SK-N-MC (cell line): Measurements from ENCODE around the gene KLHL26.
"Not testable (repeated sequence)": the region's sequence is repeated elsewhere in the genome, so short reads cannot be mapped to it uniquely, and the experiment has no call there.

Source experiments
- DNase-seq: peaks from one replicate; pipeline ENCODE4 v3.0.0-alpha.2; 2011; ENCODE audit warnings: low read depth, low spot score
- H3K27ac ChIP-seq: fragments of 200-600 bp; sonication (generic); 2 replicates; pipeline ENCODE4 v1.5.1; 2016; ENCODE audit warnings: mixed run types
- H3K36me3 ChIP-seq: fragments of 200-600 bp; sonication (generic); 2 replicates; pipeline ENCODE4 v1.6.1; 2017; ENCODE audit warnings: antibody characterized with exemption, low read length, mixed read lengths; ENCODE audit not compliant: insufficient read depth
- H3K4me3 ChIP-seq: fragments of 200-600 bp; sonication (generic); 2 replicates; pipeline ENCODE4 v1.5.1; 2016
- H3K9ac ChIP-seq: fragments of 200-600 bp; sonication (generic); 2 replicates; pipeline ENCODE4 v1.8.0; 2017; ENCODE audit warnings: mixed run types, mixed read lengths; ENCODE audit not compliant: insufficient read length
- H3K9me3 ChIP-seq: fragments of 200-600 bp; sonication (generic); 2 replicates; pipeline ENCODE4 v1.6.1; 2017; ENCODE audit warnings: low read depth, mild to moderate bottlenecking, antibody characterized with exemption, low read length, moderate library complexity, mixed read lengths
- EZH2 ChIP-seq: fragments of 200-600 bp; sonication (generic); IDR thresholded peaks from one replicate; pipeline ENCODE4 v1.6.1; 2017; ENCODE audit warnings: antibody characterized with exemption
- FOXP2 ChIP-seq: optimal IDR thresholded peaks from 2 replicates; pipeline ENCODE3; 2011; ENCODE audit warnings: mild to moderate bottlenecking, moderate library complexity; ENCODE audit not compliant: insufficient read depth; ENCODE audit errors: extremely low read length, control extremely low read depth
- POLR2AphosphoS5 ChIP-seq: IDR thresholded peaks from 2 replicates; pipeline ENCODE4 v1.6.1; 2012; ENCODE audit warnings: mild to moderate bottlenecking, low read depth, low read length, borderline replicate concordance

KLHL26 gene

GRCh38 chr19:18591735-18592385, 45.0 kb upstream of the KLHL26 start:
- DNase-seq, result peak; percentile 42
- no peak for TF ChIP-seq EZH2
- peak; percentile 9; the same call in 1 of the 2 replicates for TF ChIP-seq POLR2AphosphoS5
- H3K27ac ChIP-seq, result peak overlapping the region; percentile 69; the same call in 1 of the 2 replicates
- H3K9ac ChIP-seq, result no peak overlapping the region
- H3K36me3 ChIP-seq, result peaks cover 5% of the 10 kb centered on the region; the same call in 1 of the 2 replicates
- no peaks in the 10 kb centered on the region for H3K9me3 ChIP-seq
- peak overlapping the region; percentile 15; the same call in 1 of the 2 replicates for H3K4me3 ChIP-seq

GRCh38 chr19:18592732-18593131, 44.1 kb upstream of the KLHL26 start:
- not testable (repeated sequence) for H3K27ac ChIP-seq, H3K9ac ChIP-seq, H3K4me3 ChIP-seq, DNase-seq, H3K9me3 ChIP-seq, H3K36me3 ChIP-seq

GRCh38 chr19:18593367-18594095, 43.3 kb upstream of the KLHL26 start:
- DNase-seq, result no peak
- no peaks in the 10 kb centered on the region for H3K9me3 ChIP-seq
- H3K4me3 ChIP-seq, result no peak overlapping the region
- no peak; the same call in 1 of the 2 replicates for TF ChIP-seq POLR2AphosphoS5
- no peak for TF ChIP-seq EZH2
- no peak for TF ChIP-seq FOXP2
- H3K36me3 ChIP-seq, result peaks cover 5% of the 10 kb centered on the region; the same call in 1 of the 2 replicates
- no peak overlapping the region for H3K27ac ChIP-seq
- H3K9ac ChIP-seq, result no peak overlapping the region

DNA sequence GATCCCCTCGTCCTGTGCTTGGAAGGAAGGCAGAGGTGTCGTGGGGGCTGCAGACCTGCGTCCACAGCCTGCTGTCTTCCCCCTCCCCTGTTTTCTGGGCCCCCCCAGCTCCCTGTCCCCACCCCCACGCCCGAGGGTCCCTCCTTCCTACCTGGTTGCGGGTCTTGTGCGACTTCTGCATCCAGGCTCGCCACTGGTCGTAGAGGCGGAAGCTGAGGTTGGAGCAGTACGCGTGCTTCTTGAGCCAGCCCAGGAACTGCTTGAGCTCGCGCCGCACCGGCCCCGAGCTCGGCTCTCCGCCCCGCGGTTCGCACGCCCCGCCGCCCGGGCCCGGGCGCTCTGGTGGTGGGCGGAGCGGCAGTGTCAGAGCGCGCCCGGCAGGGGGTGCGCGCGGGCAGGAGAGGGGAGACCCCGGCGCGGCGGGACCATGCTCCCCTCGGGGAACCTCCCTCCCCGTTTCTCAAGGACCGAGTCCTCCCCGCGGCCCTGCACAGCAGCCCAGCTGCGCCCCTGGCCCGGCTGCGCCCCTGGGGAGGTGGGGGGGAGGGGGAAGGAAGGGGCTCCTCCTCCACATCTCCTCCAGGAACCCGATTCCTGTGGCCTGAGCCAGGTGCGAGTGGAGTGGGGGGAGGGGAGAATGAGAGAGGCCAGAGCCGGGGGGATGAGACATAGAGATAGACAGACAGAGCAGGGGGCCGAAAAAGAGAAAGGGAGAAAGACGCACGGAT, 42.6 kb upstream of the KLHL26 start:
- Histone ChIP-seq H3K9ac (no peak overlapping the region), H3K4me3 (peak overlapping the region; percentile 70), H3K36me3 (peaks cover 5% of the 10 kb centered on the region; the same call in 1 of the 2 replicates), H3K27ac (no peak overlapping the region), H3K9me3 (no peaks in the 10 kb centered on the region)
- DNase-seq, result no peak
- TF ChIP-seq POLR2AphosphoS5 (no peak), EZH2 (no peak), FOXP2 (no peak)

DNA sequence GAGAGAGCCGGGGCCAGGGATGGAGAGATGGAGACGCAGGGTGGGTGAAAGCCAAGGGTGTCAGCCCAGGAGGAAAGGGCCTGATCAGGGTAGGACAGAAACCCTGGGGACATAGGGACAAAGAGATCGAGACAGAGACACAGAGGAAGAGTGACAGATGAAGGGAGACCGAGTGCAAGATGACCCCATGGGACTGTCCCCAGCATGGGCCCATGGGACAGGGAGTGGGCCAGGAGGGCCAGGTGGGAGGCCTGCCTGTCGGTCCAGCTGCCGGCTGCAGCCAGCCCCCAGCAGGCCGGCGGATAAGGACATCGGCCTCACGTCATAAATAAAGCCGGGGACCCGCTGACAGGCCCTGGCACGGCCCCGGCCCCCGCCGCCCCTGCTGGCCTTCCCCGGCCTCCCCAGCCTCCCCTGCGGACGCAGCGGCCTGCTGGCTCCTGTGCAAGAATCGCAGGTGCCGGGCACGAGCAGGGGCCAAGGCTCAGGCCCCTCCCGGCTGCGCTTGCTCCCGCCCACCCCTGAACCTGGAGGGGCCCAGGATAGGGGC, 41.9 kb upstream of the KLHL26 start:
- Histone ChIP-seq H3K27ac (no peak overlapping the region), H3K4me3 (peak overlapping the region; percentile 70), H3K9me3 (no peaks in the 10 kb centered on the region), H3K36me3 (peaks cover 5% of the 10 kb centered on the region; the same call in 1 of the 2 replicates), H3K9ac (no peak overlapping the region)
- DNase-seq, result no peak
- TF ChIP-seq POLR2AphosphoS5 (no peak), FOXP2 (no peak), EZH2 (no peak)

- H3K27ac ChIP-seq, result 0 out of 2 replicates have a peak overlapping the region, but pooled peaks have one; percentile 31
- no peak overlapping the region for H3K4me3 ChIP-seq
- no peak for DNase-seq
- peaks cover 5% of the 10 kb centered on the region; the same call in 1 of the 2 replicates for H3K36me3 ChIP-seq
- TF ChIP-seq POLR2AphosphoS5 (no peak), FOXP2 (no peak), EZH2 (no peak)
- no peak overlapping the region for H3K9ac ChIP-seq
- H3K9me3 ChIP-seq, result no peaks in the 10 kb centered on the region
Observed at GRCh38 chr19:18595475-18595874, 41.4 kb upstream of the KLHL26 start.

DNA sequence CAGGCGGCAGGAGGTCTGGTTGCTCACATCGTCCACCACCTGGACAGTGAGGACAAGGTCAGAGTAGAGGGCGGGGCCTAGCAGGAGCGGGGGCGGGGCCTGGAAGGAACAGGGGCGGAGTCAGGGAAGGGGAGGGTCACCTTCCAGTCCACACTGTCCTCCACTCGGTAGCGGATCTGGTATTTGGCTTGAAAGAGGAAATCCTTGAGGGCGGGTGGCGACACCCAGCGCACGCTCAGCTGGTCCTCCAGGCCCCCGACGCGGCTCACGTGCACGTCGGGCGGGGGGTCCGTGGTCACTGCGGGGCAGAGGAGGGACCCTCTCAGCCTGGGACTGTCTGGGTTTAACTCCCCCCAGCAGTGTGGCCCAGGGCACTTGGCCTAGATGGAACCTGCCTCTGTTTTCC, 40.1 kb upstream of the KLHL26 start:
- no peak for DNase-seq
- no peak overlapping the region for H3K27ac ChIP-seq
- H3K9me3 ChIP-seq, result no peaks in the 10 kb centered on the region
- H3K36me3 ChIP-seq, result no peaks in the 10 kb centered on the region; the same call in 1 of the 2 replicates
- no peak overlapping the region for H3K9ac ChIP-seq
- TF ChIP-seq EZH2 (no peak), FOXP2 (no peak), POLR2AphosphoS5 (no peak)
- no peak overlapping the region for H3K4me3 ChIP-seq
